Activated T-cell treated with anti-CD3 and anti-CD28 coated beads, Interleukin-2, amount 50 U/mL, for 4 hours (primary cell): Measurements from ENCODE around the gene MYO7B. TPM values are rescaled to one million over a fixed set of nuclear protein-coding genes. Genes with fewer than 3 reads are reported as not detected.
"Not testable (repeated sequence)": the region's sequence is repeated elsewhere in the genome, so short reads cannot be mapped to it uniquely, and the experiment has no call there.

Experiments used
- ATAC-seq, 2 donors: fragments of 200-7000 bp; cut with Tn5 transposase; one replicate each; pipeline ENCODE4 v1.10.0; 2021
- DNase-seq: peaks from one replicate; pipeline ENCODE4 v3.0.0-alpha.2; 2020
- H3K27me3 Mint-ChIP-seq: one replicate; pipeline ENCODE4 v1.8.0; 2021; ENCODE audit warnings: low read depth, mixed read lengths
- H3K36me3 Mint-ChIP-seq: one replicate; pipeline ENCODE4 v1.8.0; 2022; ENCODE audit warnings: mixed read lengths; ENCODE audit not compliant: insufficient read depth
- H3K4me1 Mint-ChIP-seq: one replicate; pipeline ENCODE4 v1.8.0; 2021; ENCODE audit warnings: low read depth, mixed read lengths
- H3K4me3 Mint-ChIP-seq: one replicate; pipeline ENCODE4 v1.8.0; 2021; ENCODE audit warnings: mild to moderate bottlenecking, moderate library complexity, mixed read lengths
- H3K9me3 Mint-ChIP-seq: one replicate; pipeline ENCODE4 v1.8.0; 2021; ENCODE audit warnings: mixed read lengths
- total RNA-seq, 3 donors: library from RNA; stranded (reverse); gene quantifications; one replicate each; pipeline ENCODE4 v1.2.1, GENCODE V29; 2021

MYO7B gene
- total RNA-seq, 3 donors from 2014 or later, result 0.16 to 0.68 (median 0.63) TPM

DNA sequence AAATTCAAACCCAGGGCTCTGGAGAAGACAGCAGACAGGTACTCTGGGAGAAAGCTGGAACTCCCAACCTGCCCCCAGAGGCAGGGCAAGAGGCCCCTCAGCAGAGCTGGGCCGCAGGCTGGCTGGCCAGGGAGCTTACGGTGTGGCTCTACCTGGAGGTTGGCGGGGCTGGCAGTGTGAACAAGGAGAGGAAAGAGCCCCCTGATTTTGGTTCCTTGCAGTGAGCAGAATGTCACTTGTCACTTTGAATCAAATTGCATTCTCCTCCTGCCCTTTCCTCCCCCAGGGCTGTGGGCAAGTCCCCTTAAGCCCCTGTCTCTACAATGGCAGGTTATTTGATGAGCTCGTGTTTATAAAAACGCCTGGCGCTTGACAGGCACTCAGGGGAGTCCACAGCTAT lies 32.6 kb downstream of the MYO7B start:
- H3K36me3 Mint-ChIP-seq, result no peaks in the 10 kb centered on the region
- no peak for ATAC-seq
- peaks cover 3% of the 10 kb centered on the region for H3K27me3 Mint-ChIP-seq
- peaks cover 2% of the 10 kb centered on the region for H3K4me1 Mint-ChIP-seq
- H3K4me3 Mint-ChIP-seq, result no peak overlapping the region
- DNase-seq, result no peak
- no peaks in the 10 kb centered on the region for H3K9me3 Mint-ChIP-seq

DNA sequence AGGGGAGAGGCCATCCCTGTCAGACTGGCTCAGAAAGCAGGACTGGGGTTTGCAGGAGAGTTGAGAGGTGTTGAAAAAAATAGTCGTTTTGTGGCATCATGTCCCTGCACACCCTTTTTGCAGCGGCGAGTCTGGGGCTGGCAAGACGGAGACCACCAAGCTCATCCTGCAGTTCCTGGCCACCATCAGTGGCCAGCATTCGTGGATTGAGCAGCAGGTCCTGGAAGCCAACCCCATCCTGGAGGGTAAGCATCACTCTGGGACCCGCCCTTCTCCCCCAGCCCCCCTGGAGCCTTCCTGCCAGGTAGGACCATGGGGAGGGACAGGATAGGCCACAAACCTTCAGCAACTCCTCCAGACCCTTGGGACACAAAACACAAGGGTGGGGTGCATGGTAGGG lies 34.2 kb downstream of the MYO7B start:
- ATAC-seq, result no peak
- Mint-ChIP-seq H3K27me3 (peaks cover 3% of the 10 kb centered on the region), H3K4me1 (no peaks in the 10 kb centered on the region), H3K36me3 (no peaks in the 10 kb centered on the region), H3K9me3 (no peaks in the 10 kb centered on the region), H3K4me3 (no peak overlapping the region)
- no peak for DNase-seq

GRCh38 chr2:127570282-127571250 lies 35.1 kb downstream of the MYO7B start:
- no peak overlapping the region for H3K4me3 Mint-ChIP-seq
- DNase-seq, result no peak
- no peaks in the 10 kb centered on the region for H3K36me3 Mint-ChIP-seq
- no peaks in the 10 kb centered on the region for H3K9me3 Mint-ChIP-seq
- no peak for ATAC-seq
- peaks cover 3% of the 10 kb centered on the region for H3K27me3 Mint-ChIP-seq
- peaks cover 7% of the 10 kb centered on the region for H3K4me1 Mint-ChIP-seq

DNA sequence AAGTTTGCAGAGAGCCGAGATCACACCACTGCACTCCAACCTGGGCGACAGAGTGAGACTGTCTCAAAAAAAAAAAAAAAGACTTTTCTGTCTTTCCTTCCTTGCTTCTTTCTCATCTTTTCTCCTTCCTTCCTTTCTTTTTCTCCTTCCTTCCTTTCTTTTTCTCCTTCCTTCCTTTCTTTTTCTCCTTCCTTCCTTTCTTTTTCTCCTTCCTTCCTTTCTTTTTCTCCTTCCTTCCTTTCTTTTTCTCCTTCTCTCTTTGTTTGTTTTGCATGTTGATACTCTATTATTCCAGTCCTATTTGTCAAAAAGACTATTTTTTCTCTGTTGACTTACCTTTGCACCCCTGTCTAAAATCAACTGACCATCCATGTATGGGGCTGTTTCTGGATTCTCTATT lies 36.9 kb downstream of the MYO7B start:
- not testable (repeated sequence) for H3K9me3 Mint-ChIP-seq

DNA sequence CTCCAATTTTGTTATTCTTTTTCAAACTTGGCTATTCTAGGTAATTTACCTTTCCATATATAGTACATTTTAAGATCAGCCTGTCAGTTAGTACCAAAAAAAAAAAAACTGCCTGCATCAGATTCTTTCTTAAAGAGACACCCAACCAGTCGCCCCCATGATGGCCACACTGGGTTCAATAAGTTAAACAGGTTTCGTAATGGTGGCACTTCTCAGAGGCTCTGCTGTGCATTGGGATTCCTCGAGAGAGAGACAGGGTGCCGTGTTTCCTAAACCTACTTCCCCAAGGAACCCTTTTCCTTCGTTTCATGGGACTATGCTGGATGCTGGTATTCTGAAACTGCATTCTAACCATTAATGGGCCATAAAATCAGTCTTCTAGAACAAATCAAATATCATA lies 37.4 kb downstream of the MYO7B start:
- no peak for ATAC-seq
- Mint-ChIP-seq H3K27me3 (peaks cover 3% of the 10 kb centered on the region), H3K9me3 (no peaks in the 10 kb centered on the region), H3K4me3 (no peak overlapping the region), H3K4me1 (peaks cover 15% of the 10 kb centered on the region), H3K36me3 (no peaks in the 10 kb centered on the region)
- DNase-seq, result no peak

More for the DNA sequence above, 36.9 kb downstream of the MYO7B start:
- H3K36me3 Mint-ChIP-seq, H3K27me3 Mint-ChIP-seq, DNase-seq, H3K4me3 Mint-ChIP-seq, ATAC-seq: not testable (repeated sequence)
- H3K4me1 Mint-ChIP-seq, result peaks cover 15% of the 10 kb centered on the region

DNA sequence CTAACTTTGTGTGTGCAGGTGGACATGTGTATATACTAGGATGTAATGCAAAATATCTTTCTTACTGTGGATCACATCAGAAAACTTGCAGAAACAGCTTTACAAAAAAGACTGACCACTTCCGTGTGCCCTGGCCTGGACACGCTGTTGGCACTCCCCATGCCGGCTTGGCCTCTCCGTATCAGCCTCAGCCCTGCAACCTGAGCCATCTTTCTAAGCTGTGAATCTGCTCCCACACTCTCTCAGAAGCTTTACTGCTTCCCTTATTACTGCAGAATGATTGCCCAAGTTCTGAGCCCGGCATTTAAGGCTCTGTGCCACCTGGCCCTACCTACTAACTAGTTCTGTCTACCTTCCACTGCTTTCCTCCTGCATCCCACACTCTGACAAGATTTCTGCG lies 37.8 kb downstream of the MYO7B start:
- H3K27me3 Mint-ChIP-seq, result peaks cover 3% of the 10 kb centered on the region
- H3K4me3 Mint-ChIP-seq, result no peak overlapping the region
- DNase-seq, result no peak
- peaks cover 15% of the 10 kb centered on the region for H3K4me1 Mint-ChIP-seq
- no peaks in the 10 kb centered on the region for H3K9me3 Mint-ChIP-seq
- H3K36me3 Mint-ChIP-seq, result no peaks in the 10 kb centered on the region
- ATAC-seq, result no peak

DNA sequence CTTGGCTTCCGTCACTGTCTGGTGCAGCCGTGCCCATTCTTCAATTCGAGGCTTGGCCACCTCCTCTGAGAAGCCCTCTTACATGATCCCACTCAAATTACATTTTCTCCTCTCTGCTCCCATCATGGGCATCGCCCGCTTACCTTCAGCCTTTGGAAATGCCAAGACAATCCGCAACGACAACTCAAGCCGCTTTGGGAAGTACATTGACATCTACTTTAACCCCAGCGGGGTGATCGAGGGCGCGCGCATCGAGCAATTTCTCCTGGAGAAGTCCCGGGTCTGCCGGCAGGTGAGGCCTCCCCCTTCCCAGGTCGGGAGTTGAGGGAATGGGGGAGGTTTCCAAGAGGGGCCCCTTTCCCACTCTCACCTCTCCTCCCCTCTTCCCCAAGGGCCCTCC lies 38.3 kb downstream of the MYO7B start:
- no peak overlapping the region for H3K4me3 Mint-ChIP-seq
- no peak for ATAC-seq
- no peaks in the 10 kb centered on the region for H3K36me3 Mint-ChIP-seq
- peaks cover 3% of the 10 kb centered on the region for H3K27me3 Mint-ChIP-seq
- H3K4me1 Mint-ChIP-seq, result peaks cover 15% of the 10 kb centered on the region
- H3K9me3 Mint-ChIP-seq, result no peaks in the 10 kb centered on the region
- DNase-seq, result no peak

DNA sequence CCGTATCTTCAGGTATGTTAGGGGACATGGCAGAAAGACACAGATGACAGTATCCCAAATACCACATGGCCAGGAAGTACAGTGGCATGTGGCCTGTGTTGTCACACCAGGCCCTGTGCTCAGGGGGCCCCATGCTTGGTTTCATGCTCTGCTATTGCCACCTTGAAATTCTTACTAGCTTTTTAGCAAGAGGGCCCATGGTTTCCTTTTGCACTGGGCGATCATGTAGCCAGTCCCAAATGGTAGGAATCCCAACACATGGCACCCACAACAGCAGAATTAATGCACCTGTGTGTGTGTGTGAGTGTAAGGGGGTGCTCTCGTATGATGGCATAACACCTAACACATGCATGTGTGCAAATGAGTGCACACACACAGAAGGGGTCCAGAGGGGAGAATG lies 39.2 kb downstream of the MYO7B start:
- Mint-ChIP-seq H3K27me3 (peaks cover 3% of the 10 kb centered on the region), H3K36me3 (no peaks in the 10 kb centered on the region)

GRCh38 chr2:127575185-127575765 lies 39.8 kb downstream of the MYO7B start:
- H3K9me3 Mint-ChIP-seq, result no peaks in the 10 kb centered on the region
- ATAC-seq (no peak), DNase-seq (no peak)
- H3K4me1 Mint-ChIP-seq, result peaks cover 15% of the 10 kb centered on the region
- H3K36me3 Mint-ChIP-seq, result no peaks in the 10 kb centered on the region
- peaks cover 3% of the 10 kb centered on the region for H3K27me3 Mint-ChIP-seq
- no peak overlapping the region for H3K4me3 Mint-ChIP-seq

More for the DNA sequence above, 39.2 kb downstream of the MYO7B start:
- Mint-ChIP-seq H3K4me1 (peaks cover 15% of the 10 kb centered on the region), H3K4me3 (no peak overlapping the region), H3K9me3 (no peaks in the 10 kb centered on the region)
- ATAC-seq (no peak), DNase-seq (no peak)

DNA sequence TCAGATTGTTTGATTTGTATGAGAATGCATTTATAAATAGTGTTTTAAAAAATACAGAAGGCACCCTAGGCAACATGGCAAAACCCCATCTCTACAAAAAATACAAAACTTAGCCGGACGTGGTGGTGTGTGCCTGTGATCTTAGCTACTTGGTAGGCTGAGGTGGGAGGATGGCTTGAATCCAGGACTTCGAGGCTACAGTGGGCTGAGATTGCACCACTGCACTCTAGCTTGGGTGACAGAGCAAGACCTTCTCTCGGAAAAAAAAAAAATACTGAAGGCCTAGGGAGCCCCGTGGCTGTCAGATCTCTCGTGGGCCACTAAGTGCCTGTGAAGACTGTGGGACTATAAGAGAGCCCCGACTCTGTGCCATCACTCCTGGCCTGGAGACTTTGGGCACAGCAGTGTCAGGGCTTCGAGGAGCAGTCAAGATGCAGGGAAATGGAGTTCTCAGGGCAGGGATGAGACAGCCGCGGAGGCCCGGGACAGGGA lies 40.5 kb downstream of the MYO7B start:
- H3K4me1 Mint-ChIP-seq, result peaks cover 15% of the 10 kb centered on the region
- no peaks in the 10 kb centered on the region for H3K9me3 Mint-ChIP-seq
- DNase-seq (no peak), ATAC-seq (no peak)
- no peaks in the 10 kb centered on the region for H3K36me3 Mint-ChIP-seq
- no peak overlapping the region for H3K4me3 Mint-ChIP-seq
- H3K27me3 Mint-ChIP-seq, result peaks cover 3% of the 10 kb centered on the region

DNA sequence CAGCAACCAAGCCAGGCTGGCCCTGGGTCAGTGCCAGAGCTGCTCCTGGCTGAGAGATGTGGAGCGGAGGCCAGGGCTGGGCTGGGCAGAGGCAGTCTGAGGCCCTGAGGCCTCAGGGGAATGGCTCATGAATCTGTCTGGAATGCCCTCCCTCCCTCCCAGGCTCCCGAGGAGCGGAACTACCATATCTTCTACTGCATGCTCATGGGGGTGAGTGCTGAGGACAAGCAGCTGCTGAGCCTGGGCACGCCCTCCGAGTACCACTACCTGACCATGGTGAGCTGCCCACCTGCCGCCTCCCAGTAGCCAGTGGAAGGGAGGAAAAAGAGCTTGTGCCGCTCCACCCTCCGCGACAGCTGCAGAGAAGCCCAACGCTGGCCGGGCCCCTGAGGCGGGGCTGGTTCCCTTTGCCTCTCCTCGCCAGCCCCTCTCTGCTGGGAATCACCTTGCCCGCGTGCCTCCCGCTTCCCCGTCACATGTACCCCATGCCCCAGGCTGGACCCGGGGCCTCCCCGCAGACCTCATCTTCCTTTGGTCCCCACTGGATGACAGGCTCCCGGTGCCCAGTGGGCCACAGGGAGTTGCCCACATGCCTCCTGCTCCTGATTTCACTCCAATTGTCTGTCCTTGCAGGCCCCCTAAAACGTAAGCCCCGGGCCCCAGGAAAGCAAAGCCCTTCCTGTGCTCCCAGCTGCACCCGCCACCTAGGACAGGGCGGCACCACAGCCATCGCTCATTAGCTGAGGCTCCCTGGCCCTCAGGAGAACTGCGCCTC lies 41.1 kb downstream of the MYO7B start:
- Mint-ChIP-seq H3K4me3 (no peak overlapping the region), H3K27me3 (peaks cover 3% of the 10 kb centered on the region)
- ATAC-seq, result no peak

DNA sequence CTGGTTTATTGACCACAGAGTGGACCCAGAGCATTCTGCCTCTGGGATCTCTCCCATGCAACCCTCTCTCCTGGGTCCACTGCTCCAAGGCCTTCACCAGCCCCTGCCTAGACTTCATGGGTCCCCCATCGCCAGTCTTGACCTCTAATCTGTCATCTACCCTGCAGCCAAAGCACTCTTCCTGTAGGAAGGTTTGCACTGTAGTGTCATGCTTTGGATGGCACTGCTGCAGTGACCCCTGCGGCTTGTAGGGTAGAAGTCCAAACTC lies 41.7 kb downstream of the MYO7B start:
- Mint-ChIP-seq H3K4me1 (peaks cover 15% of the 10 kb centered on the region), H3K27me3 (peaks cover 3% of the 10 kb centered on the region), H3K36me3 (no peaks in the 10 kb centered on the region), H3K4me3 (no peak overlapping the region), H3K9me3 (no peaks in the 10 kb centered on the region)
- no peak for DNase-seq
- no peak for ATAC-seq

More for the DNA sequence above, 41.1 kb downstream of the MYO7B start:
- no peaks in the 10 kb centered on the region for H3K36me3 Mint-ChIP-seq
- H3K4me1 Mint-ChIP-seq, result peaks cover 15% of the 10 kb centered on the region
- no peak for DNase-seq
- H3K9me3 Mint-ChIP-seq, result no peaks in the 10 kb centered on the region

DNA sequence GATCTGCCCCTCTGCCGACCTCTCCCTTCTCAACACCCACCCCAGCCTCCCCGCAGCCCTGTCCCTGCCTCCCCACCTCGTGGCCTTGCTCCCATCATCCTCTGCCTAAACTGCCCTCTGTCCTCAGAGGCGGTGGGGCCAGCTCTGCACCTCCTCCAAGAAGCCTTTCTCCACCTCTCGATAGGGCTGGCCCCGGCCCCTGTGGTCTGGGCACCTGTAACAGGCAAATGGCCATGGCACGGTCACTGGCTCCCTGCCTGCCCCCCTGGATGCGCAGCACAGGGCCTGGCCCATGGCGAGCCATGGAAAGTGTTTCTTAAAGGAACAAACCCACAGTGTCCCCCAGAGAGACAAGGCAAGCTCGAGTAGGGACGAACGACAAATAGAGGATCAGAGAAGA lies 42.0 kb downstream of the MYO7B start:
- H3K4me1 Mint-ChIP-seq, result peaks cover 15% of the 10 kb centered on the region
- H3K27me3 Mint-ChIP-seq, result peaks cover 3% of the 10 kb centered on the region
- H3K36me3 Mint-ChIP-seq, result no peaks in the 10 kb centered on the region
- no peaks in the 10 kb centered on the region for H3K9me3 Mint-ChIP-seq
- H3K4me3 Mint-ChIP-seq, result no peak overlapping the region
- ATAC-seq (no peak), DNase-seq (no peak)

DNA sequence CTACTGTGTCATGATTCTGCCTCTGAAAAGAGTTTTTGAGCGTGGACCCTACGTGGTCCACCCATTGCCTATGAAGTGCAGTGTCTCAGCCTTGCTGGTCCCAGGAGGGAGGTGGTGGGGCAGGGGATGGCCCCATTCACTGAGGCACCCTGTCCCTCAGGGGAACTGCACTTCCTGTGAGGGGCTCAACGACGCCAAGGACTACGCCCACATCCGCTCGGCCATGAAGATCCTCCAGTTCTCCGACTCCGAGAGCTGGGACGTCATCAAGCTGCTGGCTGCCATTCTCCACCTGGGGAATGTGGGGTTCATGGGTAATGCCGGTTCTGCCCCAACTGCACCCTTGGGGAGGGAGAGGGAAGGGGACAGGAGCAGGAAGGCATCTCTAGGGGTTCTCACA lies 42.5 kb downstream of the MYO7B start:
- no peak overlapping the region for H3K4me3 Mint-ChIP-seq
- no peaks in the 10 kb centered on the region for H3K36me3 Mint-ChIP-seq
- no peaks in the 10 kb centered on the region for H3K9me3 Mint-ChIP-seq
- peaks cover 3% of the 10 kb centered on the region for H3K27me3 Mint-ChIP-seq
- ATAC-seq (no peak), DNase-seq (no peak)
- peaks cover 15% of the 10 kb centered on the region for H3K4me1 Mint-ChIP-seq
